Adipocyte (in vitro differentiated cells): Measurements from ENCODE around the gene PLAAT4.
A peak's percentile ranks its signal among the peaks of the same experiment; 100 is the strongest.
"Not testable (repeated sequence)": the region's sequence is repeated elsewhere in the genome, so short reads cannot be mapped to it uniquely, and the experiment has no call there.

ENCODE experiments used
- DNase-seq: peaks from one replicate; pipeline ENCODE4 v3.0.0-alpha.2; 2015; ENCODE audit warnings: low read depth
- H3K27me3 ChIP-seq: replicated peaks from 2 replicates; pipeline ENCODE4 v1.7.0; 2013; ENCODE audit warnings: mild to moderate bottlenecking, low read length, moderate library complexity; ENCODE audit not compliant: control insufficient read depth, insufficient read depth
- H3K36me3 ChIP-seq: 2 replicates; pipeline ENCODE4 v1.7.0; 2013; ENCODE audit warnings: low read length, mild to moderate bottlenecking, moderate library complexity; ENCODE audit not compliant: control insufficient read depth, insufficient read depth, severe bottlenecking
- H3K4me1 ChIP-seq: 2 replicates; pipeline ENCODE4 v1.7.0; 2013; ENCODE audit warnings: mild to moderate bottlenecking, low read length, moderate library complexity; ENCODE audit not compliant: control insufficient read depth, insufficient read depth
- H3K4me3 ChIP-seq: 2 replicates; pipeline ENCODE4 v1.7.0; 2013; ENCODE audit warnings: mild to moderate bottlenecking, low read length, moderate library complexity
- H3K9ac ChIP-seq: 2 replicates; pipeline ENCODE4 v1.7.0; 2013; ENCODE audit warnings: mild to moderate bottlenecking, low read length, moderate library complexity
- H3K9me3 ChIP-seq: 2 replicates; pipeline ENCODE4 v1.7.0; 2013; ENCODE audit warnings: mild to moderate bottlenecking, low read length, moderate library complexity; ENCODE audit not compliant: control insufficient read depth

Gene PLAAT4

GRCh38 chr11:63574856-63575602 lies 38.4 kb downstream of the PLAAT4 start:
- DNase-seq: no peak
- H3K9me3 ChIP-seq: peaks cover 3% of the 10 kb centered on the region
- H3K4me1 ChIP-seq: peaks cover 30% of the 10 kb centered on the region
- no peaks in the 10 kb centered on the region for H3K27me3 ChIP-seq
- peak overlapping the region; percentile 60 for H3K4me3 ChIP-seq
- H3K9ac ChIP-seq: peak overlapping the region; percentile 70
- H3K36me3 ChIP-seq: peaks cover 37% of the 10 kb centered on the region

- peaks cover 38% of the 10 kb centered on the region for H3K4me1 ChIP-seq
- not testable (repeated sequence) for DNase-seq, H3K4me3 ChIP-seq, H3K27me3 ChIP-seq, H3K9ac ChIP-seq
- peaks cover 18% of the 10 kb centered on the region for H3K9me3 ChIP-seq
- peaks cover 65% of the 10 kb centered on the region for H3K36me3 ChIP-seq
Observed at GRCh38 chr11:63578882-63579281, 42.3 kb downstream of the PLAAT4 start.

GRCh38 chr11:63581224-63581623 lies 44.6 kb downstream of the PLAAT4 start:
- DNase-seq, H3K4me3 ChIP-seq, H3K9ac ChIP-seq, H3K27me3 ChIP-seq: not testable (repeated sequence)
- H3K36me3 ChIP-seq: peaks cover 69% of the 10 kb centered on the region
- H3K4me1 ChIP-seq: peaks cover 17% of the 10 kb centered on the region
- peaks cover 18% of the 10 kb centered on the region for H3K9me3 ChIP-seq

- H3K4me1 ChIP-seq: peaks cover 12% of the 10 kb centered on the region
- H3K27me3 ChIP-seq: no peaks in the 10 kb centered on the region
- DNase-seq: no peak
- peaks cover 77% of the 10 kb centered on the region for H3K36me3 ChIP-seq
- H3K9me3 ChIP-seq: peaks cover 18% of the 10 kb centered on the region
- H3K4me3 ChIP-seq: no peak overlapping the region
- no peak overlapping the region for H3K9ac ChIP-seq
Observed at GRCh38 chr11:63583357-63583677, 46.7 kb downstream of the PLAAT4 start.

GRCh38 chr11:63586451-63587166 lies 50.0 kb downstream of the PLAAT4 start:
- Histone ChIP-seq H3K36me3 (peaks cover 91% of the 10 kb centered on the region), H3K4me1 (peaks cover 12% of the 10 kb centered on the region), H3K4me3 (no peak overlapping the region), H3K9ac (no peak overlapping the region), H3K9me3 (peaks cover 6% of the 10 kb centered on the region), H3K27me3 (no peaks in the 10 kb centered on the region)
- no peak for DNase-seq

DNA sequence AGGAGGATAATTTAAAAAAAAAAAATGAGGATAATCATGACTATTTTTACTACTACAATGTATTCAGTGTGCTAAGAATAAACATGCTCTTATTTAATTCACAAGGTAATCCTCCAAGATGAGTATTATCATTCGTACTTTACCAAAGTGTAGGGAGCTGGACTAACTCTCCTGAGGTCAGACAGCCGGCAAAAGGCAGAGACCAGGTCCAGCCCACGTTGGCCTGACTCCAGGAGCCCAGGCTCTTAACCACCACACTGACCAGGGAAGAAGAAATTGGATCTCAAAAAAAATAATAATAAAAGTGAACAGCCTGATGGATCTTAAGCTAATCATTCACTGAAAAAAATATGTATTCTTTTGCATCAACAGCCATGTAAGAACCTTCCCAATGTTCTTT lies 52.4 kb downstream of the PLAAT4 start:
- DNase-seq: no peak
- Histone ChIP-seq H3K27me3 (no peaks in the 10 kb centered on the region), H3K4me1 (peaks cover 2% of the 10 kb centered on the region), H3K36me3 (peaks cover 92% of the 10 kb centered on the region), H3K9me3 (no peaks in the 10 kb centered on the region), H3K9ac (no peak overlapping the region), H3K4me3 (no peak overlapping the region)

DNA sequence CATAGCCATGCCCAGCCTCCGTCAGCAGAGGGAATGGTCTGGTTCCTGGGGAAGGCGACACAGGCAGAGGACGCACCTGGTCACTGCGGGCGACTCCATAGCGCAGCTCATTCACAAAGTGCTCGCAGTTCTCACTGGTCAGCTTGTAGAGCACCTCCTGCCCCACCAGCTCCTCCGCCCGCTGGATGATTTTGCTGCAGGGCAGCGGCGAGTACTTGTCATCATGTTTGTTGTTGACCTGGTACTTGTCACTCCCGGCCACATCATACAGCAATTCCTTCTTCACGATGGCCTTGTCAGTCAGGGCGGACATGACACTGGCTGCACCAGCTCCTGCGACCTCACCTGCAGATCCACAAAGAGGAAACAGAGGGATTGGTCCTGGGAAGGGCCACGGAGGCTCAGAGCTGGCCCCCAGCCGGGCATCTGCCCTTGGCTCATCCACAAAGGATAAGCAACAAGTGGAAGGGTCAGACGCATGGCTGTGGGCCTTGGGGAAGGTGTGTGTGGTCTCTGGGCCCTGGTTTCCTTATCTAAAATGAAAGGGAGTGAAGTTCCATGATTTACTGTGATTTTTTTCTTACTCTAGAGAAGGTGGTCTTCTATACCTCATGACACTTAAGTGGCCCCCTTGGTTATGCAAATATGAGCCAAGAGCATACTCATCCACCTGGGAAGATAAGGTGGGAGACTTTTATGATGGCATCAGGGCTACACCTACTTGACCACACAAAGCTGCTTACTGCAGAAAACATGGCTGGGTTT lies 53.6 kb downstream of the PLAAT4 start:
- Histone ChIP-seq H3K9me3 (no peaks in the 10 kb centered on the region), H3K36me3 (peaks cover 94% of the 10 kb centered on the region), H3K9ac (no peak overlapping the region), H3K4me1 (peaks cover 1% of the 10 kb centered on the region), H3K4me3 (no peak overlapping the region), H3K27me3 (no peaks in the 10 kb centered on the region)
- no peak for DNase-seq

- Histone ChIP-seq H3K9me3 (no peaks in the 10 kb centered on the region), H3K4me3 (no peak overlapping the region), H3K27me3 (no peaks in the 10 kb centered on the region), H3K9ac (no peak overlapping the region), H3K36me3 (peaks cover 90% of the 10 kb centered on the region), H3K4me1 (peaks cover 8% of the 10 kb centered on the region)
- peak; percentile 43 for DNase-seq
Observed at GRCh38 chr11:63592975-63593395, 56.4 kb downstream of the PLAAT4 start.

- Histone ChIP-seq H3K4me1 (peaks cover 28% of the 10 kb centered on the region), H3K9ac (no peak overlapping the region), H3K36me3 (peaks cover 77% of the 10 kb centered on the region), H3K4me3 (no peak overlapping the region), H3K27me3 (no peaks in the 10 kb centered on the region), H3K9me3 (no peaks in the 10 kb centered on the region)
- DNase-seq: peak; percentile 55
Observed at GRCh38 chr11:63595296-63595695, 58.7 kb downstream of the PLAAT4 start.
